ENCODE measurements around the gene ZC3HAV1. TPM values are rescaled to one million over a fixed set of nuclear protein-coding genes. Genes with fewer than 3 reads are reported as not detected.

The ZC3HAV1 gene
- total and polyA plus RNA-seq, 9 of the 15 experiments (the other 6 are each of a cell fraction or from before 2014, with no cell fraction given): 11.9 to 40.5 (median 23.9) TPM

GRCh38 chr7:139117599-139118233, 8.2 kb upstream of the ZC3HAV1 start (continued):
- TF ChIP-seq, protein P1, sequence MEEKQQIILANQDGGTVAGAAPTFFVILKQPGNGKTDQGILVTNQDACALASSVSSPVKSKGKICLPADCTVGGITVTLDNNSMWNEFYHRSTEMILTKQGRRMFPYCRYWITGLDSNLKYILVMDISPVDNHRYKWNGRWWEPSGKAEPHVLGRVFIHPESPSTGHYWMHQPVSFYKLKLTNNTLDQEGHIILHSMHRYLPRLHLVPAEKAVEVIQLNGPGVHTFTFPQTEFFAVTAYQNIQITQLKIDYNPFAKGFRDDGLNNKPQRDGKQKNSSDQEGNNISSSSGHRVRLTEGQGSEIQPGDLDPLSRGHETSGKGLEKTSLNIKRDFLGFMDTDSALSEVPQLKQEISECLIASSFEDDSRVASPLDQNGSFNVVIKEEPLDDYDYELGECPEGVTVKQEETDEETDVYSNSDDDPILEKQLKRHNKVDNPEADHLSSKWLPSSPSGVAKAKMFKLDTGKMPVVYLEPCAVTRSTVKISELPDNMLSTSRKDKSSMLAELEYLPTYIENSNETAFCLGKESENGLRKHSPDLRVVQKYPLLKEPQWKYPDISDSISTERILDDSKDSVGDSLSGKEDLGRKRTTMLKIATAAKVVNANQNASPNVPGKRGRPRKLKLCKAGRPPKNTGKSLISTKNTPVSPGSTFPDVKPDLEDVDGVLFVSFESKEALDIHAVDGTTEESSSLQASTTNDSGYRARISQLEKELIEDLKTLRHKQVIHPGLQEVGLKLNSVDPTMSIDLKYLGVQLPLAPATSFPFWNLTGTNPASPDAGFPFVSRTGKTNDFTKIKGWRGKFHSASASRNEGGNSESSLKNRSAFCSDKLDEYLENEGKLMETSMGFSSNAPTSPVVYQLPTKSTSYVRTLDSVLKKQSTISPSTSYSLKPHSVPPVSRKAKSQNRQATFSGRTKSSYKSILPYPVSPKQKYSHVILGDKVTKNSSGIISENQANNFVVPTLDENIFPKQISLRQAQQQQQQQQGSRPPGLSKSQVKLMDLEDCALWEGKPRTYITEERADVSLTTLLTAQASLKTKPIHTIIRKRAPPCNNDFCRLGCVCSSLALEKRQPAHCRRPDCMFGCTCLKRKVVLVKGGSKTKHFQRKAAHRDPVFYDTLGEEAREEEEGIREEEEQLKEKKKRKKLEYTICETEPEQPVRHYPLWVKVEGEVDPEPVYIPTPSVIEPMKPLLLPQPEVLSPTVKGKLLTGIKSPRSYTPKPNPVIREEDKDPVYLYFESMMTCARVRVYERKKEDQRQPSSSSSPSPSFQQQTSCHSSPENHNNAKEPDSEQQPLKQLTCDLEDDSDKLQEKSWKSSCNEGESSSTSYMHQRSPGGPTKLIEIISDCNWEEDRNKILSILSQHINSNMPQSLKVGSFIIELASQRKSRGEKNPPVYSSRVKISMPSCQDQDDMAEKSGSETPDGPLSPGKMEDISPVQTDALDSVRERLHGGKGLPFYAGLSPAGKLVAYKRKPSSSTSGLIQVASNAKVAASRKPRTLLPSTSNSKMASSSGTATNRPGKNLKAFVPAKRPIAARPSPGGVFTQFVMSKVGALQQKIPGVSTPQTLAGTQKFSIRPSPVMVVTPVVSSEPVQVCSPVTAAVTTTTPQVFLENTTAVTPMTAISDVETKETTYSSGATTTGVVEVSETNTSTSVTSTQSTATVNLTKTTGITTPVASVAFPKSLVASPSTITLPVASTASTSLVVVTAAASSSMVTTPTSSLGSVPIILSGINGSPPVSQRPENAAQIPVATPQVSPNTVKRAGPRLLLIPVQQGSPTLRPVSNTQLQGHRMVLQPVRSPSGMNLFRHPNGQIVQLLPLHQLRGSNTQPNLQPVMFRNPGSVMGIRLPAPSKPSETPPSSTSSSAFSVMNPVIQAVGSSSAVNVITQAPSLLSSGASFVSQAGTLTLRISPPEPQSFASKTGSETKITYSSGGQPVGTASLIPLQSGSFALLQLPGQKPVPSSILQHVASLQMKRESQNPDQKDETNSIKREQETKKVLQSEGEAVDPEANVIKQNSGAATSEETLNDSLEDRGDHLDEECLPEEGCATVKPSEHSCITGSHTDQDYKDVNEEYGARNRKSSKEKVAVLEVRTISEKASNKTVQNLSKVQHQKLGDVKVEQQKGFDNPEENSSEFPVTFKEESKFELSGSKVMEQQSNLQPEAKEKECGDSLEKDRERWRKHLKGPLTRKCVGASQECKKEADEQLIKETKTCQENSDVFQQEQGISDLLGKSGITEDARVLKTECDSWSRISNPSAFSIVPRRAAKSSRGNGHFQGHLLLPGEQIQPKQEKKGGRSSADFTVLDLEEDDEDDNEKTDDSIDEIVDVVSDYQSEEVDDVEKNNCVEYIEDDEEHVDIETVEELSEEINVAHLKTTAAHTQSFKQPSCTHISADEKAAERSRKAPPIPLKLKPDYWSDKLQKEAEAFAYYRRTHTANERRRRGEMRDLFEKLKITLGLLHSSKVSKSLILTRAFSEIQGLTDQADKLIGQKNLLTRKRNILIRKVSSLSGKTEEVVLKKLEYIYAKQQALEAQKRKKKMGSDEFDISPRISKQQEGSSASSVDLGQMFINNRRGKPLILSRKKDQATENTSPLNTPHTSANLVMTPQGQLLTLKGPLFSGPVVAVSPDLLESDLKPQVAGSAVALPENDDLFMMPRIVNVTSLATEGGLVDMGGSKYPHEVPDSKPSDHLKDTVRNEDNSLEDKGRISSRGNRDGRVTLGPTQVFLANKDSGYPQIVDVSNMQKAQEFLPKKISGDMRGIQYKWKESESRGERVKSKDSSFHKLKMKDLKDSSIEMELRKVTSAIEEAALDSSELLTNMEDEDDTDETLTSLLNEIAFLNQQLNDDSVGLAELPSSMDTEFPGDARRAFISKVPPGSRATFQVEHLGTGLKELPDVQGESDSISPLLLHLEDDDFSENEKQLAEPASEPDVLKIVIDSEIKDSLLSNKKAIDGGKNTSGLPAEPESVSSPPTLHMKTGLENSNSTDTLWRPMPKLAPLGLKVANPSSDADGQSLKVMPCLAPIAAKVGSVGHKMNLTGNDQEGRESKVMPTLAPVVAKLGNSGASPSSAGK (IDR thresholded peaks at IDR 0.05): peak; percentile 51
- TF ChIP-seq ZKSCAN1 (IDR thresholded peaks at IDR 0.05; ENCODE audit: low read depth, low read length) (no peak), NFRKB (IDR thresholded peaks at IDR 0.05; ENCODE audit: low read depth) (peak; percentile 55; the same call in 1 of the 2 replicates), KDM5B (IDR thresholded peaks at IDR 0.05; ENCODE audit: insufficient replicate concordance, low read depth, low read length) (no peak), DNMT1 (IDR thresholded peaks at IDR 0.05) (peak; percentile 90), NFE2L1 (tag; IDR thresholded peaks at IDR 0.05; ENCODE audit: borderline replicate concordance, low read depth) (peak; percentile 63; the same call in 1 of the 2 replicates), BHLHE40 (IDR thresholded peaks at IDR 0.05; ENCODE audit: low read length) (0 out of 2 replicates have a peak, but pooled peaks have one; percentile 4), MECOM (CRISPR knock-in tag; IDR thresholded peaks at IDR 0.05) (peak; percentile 35; the same call in 1 of the 2 replicates), TAL1 (IDR thresholded peaks at IDR 0.05) (no peak)
- TF ChIP-seq, protein P2, sequence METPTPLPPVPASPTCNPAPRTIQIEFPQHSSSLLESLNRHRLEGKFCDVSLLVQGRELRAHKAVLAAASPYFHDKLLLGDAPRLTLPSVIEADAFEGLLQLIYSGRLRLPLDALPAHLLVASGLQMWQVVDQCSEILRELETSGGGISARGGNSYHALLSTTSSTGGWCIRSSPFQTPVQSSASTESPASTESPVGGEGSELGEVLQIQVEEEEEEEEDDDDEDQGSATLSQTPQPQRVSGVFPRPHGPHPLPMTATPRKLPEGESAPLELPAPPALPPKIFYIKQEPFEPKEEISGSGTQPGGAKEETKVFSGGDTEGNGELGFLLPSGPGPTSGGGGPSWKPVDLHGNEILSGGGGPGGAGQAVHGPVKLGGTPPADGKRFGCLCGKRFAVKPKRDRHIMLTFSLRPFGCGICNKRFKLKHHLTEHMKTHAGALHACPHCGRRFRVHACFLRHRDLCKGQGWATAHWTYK (CRISPR knock-in tag; IDR thresholded peaks at IDR 0.05): 0 out of 2 replicates have a peak, but pooled peaks have one; percentile 43
- TF ChIP-seq, protein P3, sequence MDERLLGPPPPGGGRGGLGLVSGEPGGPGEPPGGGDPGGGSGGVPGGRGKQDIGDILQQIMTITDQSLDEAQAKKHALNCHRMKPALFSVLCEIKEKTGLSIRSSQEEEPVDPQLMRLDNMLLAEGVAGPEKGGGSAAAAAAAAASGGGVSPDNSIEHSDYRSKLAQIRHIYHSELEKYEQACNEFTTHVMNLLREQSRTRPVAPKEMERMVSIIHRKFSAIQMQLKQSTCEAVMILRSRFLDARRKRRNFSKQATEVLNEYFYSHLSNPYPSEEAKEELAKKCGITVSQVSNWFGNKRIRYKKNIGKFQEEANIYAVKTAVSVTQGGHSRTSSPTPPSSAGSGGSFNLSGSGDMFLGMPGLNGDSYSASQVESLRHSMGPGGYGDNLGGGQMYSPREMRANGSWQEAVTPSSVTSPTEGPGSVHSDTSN (CRISPR knock-in tag; IDR thresholded peaks at IDR 0.05; ENCODE audit: low read depth): no peak
- TF ChIP-seq, protein P3 (tag; conservative IDR thresholded peaks at IDR 0.05; ENCODE audit: low read depth): 0 out of 2 replicates have a peak, but pooled peaks have one; percentile 14

Measured in K562 (cell line).